HCT116 (cell line): ENCODE measurements around the gene LEMD1.

Experiments
- CTCF ChIP-seq, 3 experiments: fragments of 200-600 bp in 1 of 3; sonication (generic) in 1 of 3; IDR thresholded peaks in 2 of 3; conservative IDR thresholded peaks in 1 of 3; 2 replicates each; pipeline ENCODE4 v1.5.1; 2012 to 2017; ENCODE audit warnings: low read depth in 2 of 3, low read length in 2 of 3, antibody characterized with exemption in 1 of 3, borderline replicate concordance in 1 of 3, control low read depth in 1 of 3, mild to moderate bottlenecking in 1 of 3, mixed read lengths in 1 of 3, mixed run types in 1 of 3, moderate library complexity in 1 of 3; ENCODE audit not compliant: insufficient read depth in 1 of 3
- JUND ChIP-seq: IDR thresholded peaks from 2 replicates; pipeline ENCODE4 v1.6.1; 2012
- SP1 ChIP-seq: IDR thresholded peaks from 2 replicates; pipeline ENCODE4 v1.6.1; 2012; ENCODE audit warnings: low read depth

- TF ChIP-seq JUND (no peak), CTCF (IDR thresholded peaks at IDR 0.05 in 2 of 3, conservative IDR thresholded peaks at IDR 0.05 in 1 of 3; ENCODE audit: borderline replicate concordance in 1 of 3, insufficient read depth in 1 of 3, low read depth in 2 of 3, low read length in 2 of 3) (no peak), SP1 (no peak)
These were observed 89.7 kb downstream of the LEMD1 start for GRCh38 chr1:205332015-205332791.
